Keratinocyte (primary cell): ENCODE results near the gene SYNE4. TPM values are rescaled to one million over a fixed set of nuclear protein-coding genes. Genes with fewer than 3 reads are reported as not detected.
A peak's percentile ranks its signal among the peaks of the same experiment; 100 is the strongest.

Source experiments
- DNase-seq: peaks from one replicate; pipeline ENCODE4 v3.0.0-alpha.2; 2011; ENCODE audit warnings: low read depth, missing footprints, low spot score
- FAIRE-seq: peaks from 2 replicates; lab custom pipeline; 2011; peaks lifted over from hg19 to GRCh38; lab: Jason Lieb, UNC
- H2AFZ ChIP-seq: 2 replicates; pipeline ENCODE4 v1.6.0; 2012; ENCODE audit warnings: low read length, control low read depth, inconsistent platforms; ENCODE audit not compliant: control insufficient read depth
- H3K27ac ChIP-seq: 2 replicates; pipeline ENCODE4 v1.5.1; 2011; ENCODE audit warnings: low read length; ENCODE audit not compliant: control insufficient read depth, insufficient read depth
- H3K27me3 ChIP-seq: 3 replicates; pipeline ENCODE4 v1.6.0; 2011; ENCODE audit warnings: low read length; ENCODE audit not compliant: control insufficient read depth, insufficient read depth; ENCODE audit errors: extremely low read depth
- H3K36me3 ChIP-seq, 2 experiments: 2 replicates in 1 of 2; 3 replicates in 1 of 2; pipeline ENCODE4 v1.5.1; 2011; ENCODE audit warnings: low read length in 2 of 2, mild to moderate bottlenecking in 1 of 2; ENCODE audit not compliant: control insufficient read depth in 2 of 2, insufficient read depth in 2 of 2; ENCODE audit errors: extremely low read depth in 1 of 2
- H3K4me1 ChIP-seq: 3 replicates; pipeline ENCODE4 v1.5.1; 2011; ENCODE audit warnings: low read length; ENCODE audit not compliant: control insufficient read depth, insufficient read depth; ENCODE audit errors: extremely low read depth
- H3K4me2 ChIP-seq: 3 replicates; pipeline ENCODE4 v1.6.0; 2011; ENCODE audit warnings: low read depth, low read length; ENCODE audit not compliant: control insufficient read depth, insufficient read depth; ENCODE audit errors: extremely low read depth
- H3K4me3 ChIP-seq, 3 experiments: fragments of 200-600 bp in 1 of 3; sonication (generic) in 1 of 3; 2 replicates in 2 of 3; 3 replicates in 1 of 3; pipeline ENCODE4 v1.5.1; 2011 to 2016; ENCODE audit warnings: low read length in 3 of 3, mild to moderate bottlenecking in 3 of 3, control low read depth in 2 of 3, inconsistent platforms in 1 of 3, low read depth in 1 of 3, mixed read lengths in 1 of 3, mixed run types in 1 of 3, moderate library complexity in 1 of 3; ENCODE audit not compliant: control insufficient read depth in 2 of 3, insufficient read depth in 2 of 3; ENCODE audit errors: extremely low read depth in 1 of 3
- H3K79me2 ChIP-seq: 2 replicates; pipeline ENCODE4 v1.6.0; 2012; ENCODE audit warnings: low read length; ENCODE audit not compliant: control insufficient read depth, insufficient read depth
- H3K9ac ChIP-seq: 3 replicates; pipeline ENCODE4 v1.6.0; 2011; ENCODE audit warnings: low read length; ENCODE audit not compliant: control insufficient read depth, insufficient read depth; ENCODE audit errors: extremely low read depth
- H3K9me1 ChIP-seq: 3 replicates; pipeline ENCODE4 v1.6.0; 2011; ENCODE audit warnings: low read length; ENCODE audit not compliant: control insufficient read depth, insufficient read depth; ENCODE audit errors: extremely low read depth
- H3K9me3 ChIP-seq: 2 replicates; pipeline ENCODE4 v1.5.1; 2012; ENCODE audit warnings: low read depth, low read length; ENCODE audit not compliant: control insufficient read depth
- H4K20me1 ChIP-seq: 3 replicates; pipeline ENCODE4 v1.6.0; 2011; ENCODE audit warnings: low read length; ENCODE audit not compliant: control insufficient read depth, insufficient read depth; ENCODE audit errors: extremely low read depth
- EZH2 ChIP-seq: IDR thresholded peaks from one replicate; pipeline ENCODE4 v1.6.1; 2012; ENCODE audit warnings: inconsistent platforms, mild to moderate bottlenecking, low read length, moderate library complexity
- dilution Hi-C: fragments of 300-500 bp; cut with MboI; formaldehyde crosslinking; loops from one replicate; pipeline ENCODE4 v1.7.0; 2020; ENCODE audit warnings: low sequenced_read_pairs; ENCODE audit not compliant: extremely low pct_ligation_motif_present
- polyA plus RNA-seq, 5 experiments: library from polyadenylated mRNA; depleted of rRNA in 3 of 5; stranded (reverse) in 3 of 5; stranded (forward) in 1 of 5; unstranded in 1 of 5; fragments of >200 nt; gene quantifications; 1 replicate in 1 of 5; 2 replicates in 3 of 5; 3 replicates in 1 of 5; pipeline versions ENCODE4 v1.2.1 to v1.2.3, GENCODE V29; 2011 to 2012; ENCODE audit warnings: missing spikeins in 2 of 5, low read depth in 1 of 5, low replicate concordance in 1 of 5
- TF ChIP-seq, protein P1 (sequence below), 3 experiments: IDR thresholded peaks in 1 of 3; conservative IDR thresholded peaks in 1 of 3; optimal IDR thresholded peaks in 1 of 3; 2 replicates in 2 of 3; 3 replicates in 1 of 3; pipeline versions ENCODE3 to v1.5.1; 2011; ENCODE audit warnings: low read length in 3 of 3, mild to moderate bottlenecking in 3 of 3, moderate library complexity in 2 of 3, control low read depth in 1 of 3, inconsistent platforms in 1 of 3; ENCODE audit not compliant: insufficient read depth in 2 of 3; ENCODE audit errors: extremely low read depth in 1 of 3

Gene SYNE4
- polyA plus RNA-seq, 1 donor (not counting 4 experiments of a cell fraction or from before 2014, with no cell fraction given): 0.28 TPM

GRCh38 chr19:36051236-36051635 is 42.6 kb upstream of the SYNE4 start:
- H3K4me2 ChIP-seq: no peak overlapping the region
- H3K27ac ChIP-seq: no peak overlapping the region
- H3K9me1 ChIP-seq: no peaks in the 10 kb centered on the region
- no peak overlapping the region for H2AFZ ChIP-seq
- peaks cover 10% of the 10 kb centered on the region for H3K4me1 ChIP-seq
- TF ChIP-seq, protein P1, sequence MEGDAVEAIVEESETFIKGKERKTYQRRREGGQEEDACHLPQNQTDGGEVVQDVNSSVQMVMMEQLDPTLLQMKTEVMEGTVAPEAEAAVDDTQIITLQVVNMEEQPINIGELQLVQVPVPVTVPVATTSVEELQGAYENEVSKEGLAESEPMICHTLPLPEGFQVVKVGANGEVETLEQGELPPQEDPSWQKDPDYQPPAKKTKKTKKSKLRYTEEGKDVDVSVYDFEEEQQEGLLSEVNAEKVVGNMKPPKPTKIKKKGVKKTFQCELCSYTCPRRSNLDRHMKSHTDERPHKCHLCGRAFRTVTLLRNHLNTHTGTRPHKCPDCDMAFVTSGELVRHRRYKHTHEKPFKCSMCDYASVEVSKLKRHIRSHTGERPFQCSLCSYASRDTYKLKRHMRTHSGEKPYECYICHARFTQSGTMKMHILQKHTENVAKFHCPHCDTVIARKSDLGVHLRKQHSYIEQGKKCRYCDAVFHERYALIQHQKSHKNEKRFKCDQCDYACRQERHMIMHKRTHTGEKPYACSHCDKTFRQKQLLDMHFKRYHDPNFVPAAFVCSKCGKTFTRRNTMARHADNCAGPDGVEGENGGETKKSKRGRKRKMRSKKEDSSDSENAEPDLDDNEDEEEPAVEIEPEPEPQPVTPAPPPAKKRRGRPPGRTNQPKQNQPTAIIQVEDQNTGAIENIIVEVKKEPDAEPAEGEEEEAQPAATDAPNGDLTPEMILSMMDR (optimal IDR thresholded peaks at IDR 0.05 in 1 of 3, IDR thresholded peaks at IDR 0.05 in 1 of 3, conservative IDR thresholded peaks at IDR 0.05 in 1 of 3; ENCODE audit: extremely low read depth in 1 of 3, insufficient read depth in 2 of 3, low read length in 3 of 3): peak; percentile 15 to 53 (median 37)
- TF ChIP-seq EZH2: no peak
- H3K36me3 ChIP-seq: no peaks in the 10 kb centered on the region
- no peaks in the 10 kb centered on the region for H3K9me3 ChIP-seq
- FAIRE-seq (no peak), DNase-seq (no peak)
- dilution Hi-C loops: no loop called here
- H3K4me3 ChIP-seq: no peak overlapping the region
- H3K9ac ChIP-seq: no peak overlapping the region
- peaks cover 5% of the 10 kb centered on the region for H3K79me2 ChIP-seq
- H4K20me1 ChIP-seq: peaks cover 1% of the 10 kb centered on the region
- H3K27me3 ChIP-seq: no peaks in the 10 kb centered on the region

GRCh38 chr19:36049080-36049698 is 40.6 kb upstream of the SYNE4 start:
- H3K4me3 ChIP-seq: no peak overlapping the region
- no peak overlapping the region for H3K4me2 ChIP-seq
- no peak overlapping the region for H2AFZ ChIP-seq
- no peak overlapping the region for H3K9ac ChIP-seq
- no peaks in the 10 kb centered on the region for H4K20me1 ChIP-seq
- TF ChIP-seq EZH2: no peak
- TF ChIP-seq, protein P1 (optimal IDR thresholded peaks at IDR 0.05 in 1 of 3, IDR thresholded peaks at IDR 0.05 in 1 of 3, conservative IDR thresholded peaks at IDR 0.05 in 1 of 3; ENCODE audit: extremely low read depth in 1 of 3, insufficient read depth in 2 of 3, low read length in 3 of 3): no peak
- peaks cover 5% of the 10 kb centered on the region for H3K4me1 ChIP-seq
- H3K27ac ChIP-seq: peak overlapping the region; percentile 55
- H3K79me2 ChIP-seq: no peaks in the 10 kb centered on the region
- dilution Hi-C loops: no loop called here
- no peaks in the 10 kb centered on the region for H3K27me3 ChIP-seq
- no peaks in the 10 kb centered on the region for H3K36me3 ChIP-seq
- no peaks in the 10 kb centered on the region for H3K9me3 ChIP-seq
- FAIRE-seq: peak; percentile 94
- no peaks in the 10 kb centered on the region for H3K9me1 ChIP-seq
- DNase-seq: peak; percentile 46
